Activated T-cell treated with anti-CD3 and anti-CD28 coated beads for 48 hours (primary cell): ENCODE results near the gene PROKR1.

ENCODE experiments used
- DNase-seq: peaks from one replicate; pipeline ENCODE4 v3.0.0-alpha.2; 2020; ENCODE audit warnings: low read depth

The PROKR1 gene

DNA sequence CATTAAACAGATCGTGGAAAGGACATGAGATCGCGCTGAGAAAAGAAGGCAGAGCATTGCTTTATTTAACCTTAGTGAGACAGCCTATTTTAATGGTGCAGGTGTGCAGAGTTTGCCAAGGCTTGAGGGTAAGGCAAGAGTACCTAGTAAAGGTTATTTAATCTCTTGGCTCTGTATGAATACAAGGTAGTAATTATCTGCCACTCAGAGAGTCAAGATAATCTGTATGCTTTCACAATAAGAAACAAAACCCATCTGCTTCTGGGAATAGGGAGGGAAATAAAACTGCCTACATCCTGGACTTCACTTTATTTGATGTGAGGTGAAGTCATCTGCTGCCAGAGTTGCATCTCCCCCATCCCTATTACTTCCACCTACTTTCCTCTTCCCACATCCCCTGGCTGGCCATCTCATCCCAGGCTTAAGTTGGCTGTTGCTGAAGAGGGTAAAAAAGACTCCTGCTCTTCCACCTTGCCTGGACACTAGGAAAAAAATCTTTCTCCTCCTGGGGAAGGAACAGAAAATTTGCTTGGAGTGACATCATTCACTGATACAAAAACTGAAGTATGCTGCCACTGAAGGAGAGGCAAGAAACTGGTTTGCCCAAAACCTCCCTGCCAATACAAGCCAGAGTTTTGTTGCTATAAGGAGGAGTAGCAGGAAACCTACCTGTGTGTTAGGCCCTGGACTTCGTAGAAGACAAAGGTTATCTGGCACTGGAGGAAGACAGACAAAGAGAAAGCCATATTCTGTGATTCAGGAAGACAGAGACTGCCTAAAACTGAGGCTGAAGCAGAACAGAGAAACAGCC lies 55.4 kb downstream of the PROKR1 start:
- no peak for DNase-seq

GRCh38 chr2:68700560-68700959 lies 57.2 kb downstream of the PROKR1 start:
- DNase-seq: no peak

GRCh38 chr2:68706637-68707036 lies 63.3 kb downstream of the PROKR1 start:
- DNase-seq: no peak
